ENCODE measurements around the gene ACOX1. TPM values are rescaled to one million over a fixed set of nuclear protein-coding genes. Genes with fewer than 3 reads are reported as not detected.

ACOX1 gene
- total and polyA plus RNA-seq, 2 of the 13 experiments (the other 11 are each of a cell fraction or from before 2014, with no cell fraction given) = 86.4 to 120 TPM

DNA sequence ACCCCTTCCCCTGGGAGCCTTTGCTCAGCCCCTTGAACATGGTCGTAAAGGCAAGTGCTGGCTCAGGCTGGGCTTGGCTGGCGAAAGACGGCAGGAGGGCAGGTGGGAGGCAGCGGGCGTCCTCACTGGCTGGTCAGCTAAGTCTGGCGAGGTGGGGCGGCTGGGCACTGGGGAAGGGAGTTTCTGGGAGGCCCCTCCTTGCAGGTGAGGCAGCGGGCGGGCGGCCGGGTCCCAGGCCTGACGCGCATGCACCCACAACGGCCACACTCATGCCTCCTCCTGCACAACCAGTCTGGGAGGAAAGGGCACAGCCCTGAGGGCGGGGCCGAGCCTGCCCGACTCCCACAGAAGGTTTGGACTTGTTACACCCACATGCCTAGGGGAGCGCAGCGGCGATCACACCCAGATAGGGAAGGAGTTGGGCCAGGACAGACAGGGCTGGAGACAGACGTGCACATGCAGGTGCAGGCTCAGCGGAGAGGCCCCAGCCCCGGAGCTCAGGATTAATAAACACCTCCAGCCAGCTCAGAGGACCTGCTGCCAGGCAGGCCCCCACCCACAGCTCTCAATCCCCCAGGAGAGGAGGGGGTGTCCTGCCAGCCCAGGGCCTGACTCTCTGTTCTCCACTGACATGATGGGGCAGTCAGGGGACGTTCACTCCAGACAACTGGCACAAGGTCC, 48.3 kb upstream of the ACOX1 start, which contains the start of gene EVPL (continued):
- TF ChIP-seq SMYD3 (CRISPR knock-in tag; IDR thresholded peaks at IDR 0.05) (peak; percentile 34; the same call in 1 of the 2 replicates), CENPT (CRISPR knock-in tag; IDR thresholded peaks at IDR 0.05; ENCODE audit: low read depth) (no peak), RFX3 (CRISPR knock-in tag; IDR thresholded peaks at IDR 0.05) (no peak), ZNF614 (CRISPR knock-in tag; IDR thresholded peaks at IDR 0.05; ENCODE audit: borderline replicate concordance) (no peak), ZNF20 (CRISPR knock-in tag; IDR thresholded peaks at IDR 0.05) (no peak), LCORL (IDR thresholded peaks at IDR 0.05) (0 out of 2 replicates have a peak, but pooled peaks have one; percentile 31), LCORL (CRISPR knock-in tag; IDR thresholded peaks at IDR 0.05) (no peak; the same call in none of the 2 replicates), ISL2 (CRISPR knock-in tag; IDR thresholded peaks at IDR 0.05) (peak; percentile 37; the same call in 1 of the 2 replicates), HHEX (CRISPR knock-in tag; IDR thresholded peaks at IDR 0.05) (no peak), ZNF619 (CRISPR knock-in tag; IDR thresholded peaks at IDR 0.05) (peak; percentile 64), ZSCAN21 (CRISPR knock-in tag; IDR thresholded peaks at IDR 0.05; ENCODE audit: borderline replicate concordance) (peak; percentile 81), ZMYM2 (CRISPR knock-in tag; IDR thresholded peaks at IDR 0.05) (peak; percentile 68; the same call in 1 of the 2 replicates), HNRNPUL1 (IDR thresholded peaks at IDR 0.05; ENCODE audit: low read depth, low read length) (no peak), ZBTB20 (CRISPR knock-in tag; IDR thresholded peaks at IDR 0.05; ENCODE audit: borderline replicate concordance, low read depth) (peak; percentile 62; the same call in 1 of the 2 replicates), PAX8 (CRISPR knock-in tag; IDR thresholded peaks at IDR 0.05; ENCODE audit: borderline replicate concordance) (no peak), ELF3 (CRISPR knock-in tag; IDR thresholded peaks at IDR 0.05) (no peak), ZSCAN29 (CRISPR knock-in tag; conservative IDR thresholded peaks at IDR 0.05) (0 out of 2 replicates have a peak, but pooled peaks have one; percentile 35), ZNF720 (CRISPR knock-in tag; IDR thresholded peaks at IDR 0.05) (no peak), PPARG (CRISPR knock-in tag; conservative IDR thresholded peaks at IDR 0.05) (no peak; the same call in 1 of the 2 replicates), KMT2A (CRISPR knock-in tag; IDR thresholded peaks at IDR 0.05) (no peak), ZNF451 (CRISPR knock-in tag; IDR thresholded peaks at IDR 0.05) (no peak), IRF2 (CRISPR knock-in tag; IDR thresholded peaks at IDR 0.05) (0 out of 2 replicates have a peak, but pooled peaks have one; percentile 25)
- TF ChIP-seq, protein P1, sequence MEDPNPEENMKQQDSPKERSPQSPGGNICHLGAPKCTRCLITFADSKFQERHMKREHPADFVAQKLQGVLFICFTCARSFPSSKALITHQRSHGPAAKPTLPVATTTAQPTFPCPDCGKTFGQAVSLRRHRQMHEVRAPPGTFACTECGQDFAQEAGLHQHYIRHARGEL (CRISPR knock-in tag; IDR thresholded peaks at IDR 0.05) = no peak
- TF ChIP-seq, protein P2, sequence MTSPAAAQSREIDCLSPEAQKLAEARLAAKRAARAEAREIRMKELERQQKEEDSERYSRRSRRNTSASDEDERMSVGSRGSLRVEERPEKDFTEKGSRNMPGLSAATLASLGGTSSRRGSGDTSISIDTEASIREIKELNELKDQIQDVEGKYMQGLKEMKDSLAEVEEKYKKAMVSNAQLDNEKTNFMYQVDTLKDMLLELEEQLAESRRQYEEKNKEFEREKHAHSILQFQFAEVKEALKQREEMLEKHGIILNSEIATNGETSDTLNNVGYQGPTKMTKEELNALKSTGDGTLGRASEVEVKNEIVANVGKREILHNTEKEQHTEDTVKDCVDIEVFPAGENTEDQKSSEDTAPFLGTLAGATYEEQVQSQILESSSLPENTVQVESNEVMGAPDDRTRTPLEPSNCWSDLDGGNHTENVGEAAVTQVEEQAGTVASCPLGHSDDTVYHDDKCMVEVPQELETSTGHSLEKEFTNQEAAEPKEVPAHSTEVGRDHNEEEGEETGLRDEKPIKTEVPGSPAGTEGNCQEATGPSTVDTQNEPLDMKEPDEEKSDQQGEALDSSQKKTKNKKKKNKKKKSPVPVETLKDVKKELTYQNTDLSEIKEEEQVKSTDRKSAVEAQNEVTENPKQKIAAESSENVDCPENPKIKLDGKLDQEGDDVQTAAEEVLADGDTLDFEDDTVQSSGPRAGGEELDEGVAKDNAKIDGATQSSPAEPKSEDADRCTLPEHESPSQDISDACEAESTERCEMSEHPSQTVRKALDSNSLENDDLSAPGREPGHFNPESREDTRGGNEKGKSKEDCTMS (CRISPR knock-in tag; conservative IDR thresholded peaks at IDR 0.05) = no peak
- TF ChIP-seq, protein P3, sequence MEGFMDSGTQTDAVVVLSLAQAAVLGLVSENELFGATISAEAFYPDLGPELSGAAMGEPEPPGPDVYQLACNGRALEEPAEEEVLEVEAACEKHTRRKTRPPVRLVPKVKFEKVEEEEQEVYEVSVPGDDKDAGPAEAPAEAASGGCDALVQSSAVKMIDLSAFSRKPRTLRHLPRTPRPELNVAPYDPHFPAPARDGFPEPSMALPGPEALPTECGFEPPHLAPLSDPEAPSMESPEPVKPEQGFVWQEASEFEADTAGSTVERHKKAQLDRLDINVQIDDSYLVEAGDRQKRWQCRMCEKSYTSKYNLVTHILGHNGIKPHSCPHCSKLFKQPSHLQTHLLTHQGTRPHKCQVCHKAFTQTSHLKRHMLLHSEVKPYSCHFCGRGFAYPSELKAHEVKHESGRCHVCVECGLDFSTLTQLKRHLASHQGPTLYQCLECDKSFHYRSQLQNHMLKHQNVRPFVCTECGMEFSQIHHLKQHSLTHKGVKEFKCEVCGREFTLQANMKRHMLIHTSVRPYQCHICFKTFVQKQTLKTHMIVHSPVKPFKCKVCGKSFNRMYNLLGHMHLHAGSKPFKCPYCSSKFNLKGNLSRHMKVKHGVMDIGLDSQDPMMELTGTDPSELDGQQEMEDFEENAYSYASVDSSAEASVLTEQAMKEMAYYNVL (CRISPR knock-in tag; IDR thresholded peaks at IDR 0.05; ENCODE audit: borderline replicate concordance) = no peak
- TF ChIP-seq, protein P4, sequence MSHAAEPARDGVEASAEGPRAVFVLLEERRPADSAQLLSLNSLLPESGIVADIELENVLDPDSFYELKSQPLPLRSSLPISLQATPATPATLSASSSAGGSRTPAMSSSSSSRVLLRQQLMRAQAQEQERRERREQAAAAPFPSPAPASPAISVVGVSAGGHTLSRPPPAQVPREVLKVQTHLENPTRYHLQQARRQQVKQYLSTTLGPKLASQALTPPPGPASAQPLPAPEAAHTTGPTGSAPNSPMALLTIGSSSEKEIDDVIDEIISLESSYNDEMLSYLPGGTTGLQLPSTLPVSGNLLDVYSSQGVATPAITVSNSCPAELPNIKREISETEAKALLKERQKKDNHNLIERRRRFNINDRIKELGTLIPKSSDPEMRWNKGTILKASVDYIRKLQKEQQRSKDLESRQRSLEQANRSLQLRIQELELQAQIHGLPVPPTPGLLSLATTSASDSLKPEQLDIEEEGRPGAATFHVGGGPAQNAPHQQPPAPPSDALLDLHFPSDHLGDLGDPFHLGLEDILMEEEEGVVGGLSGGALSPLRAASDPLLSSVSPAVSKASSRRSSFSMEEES (CRISPR knock-in tag; IDR thresholded peaks at IDR 0.05) = no peak; the same call in 1 of the 2 replicates
